Measurements from ENCODE around the gene TTBK1.

The TTBK1 gene

GRCh38 chr6:43250992-43251373 is 7.7 kb downstream of the TTBK1 start:
- Histone ChIP-seq H3K14ac (ENCODE audit: low read length) (no peak overlapping the region), H3K79me1 (ENCODE audit: low read length) (no peaks in the 10 kb centered on the region), H3K4ac (ENCODE audit: low read depth, low read length) (no peak overlapping the region), H3K23ac (ENCODE audit: low read length) (no peak overlapping the region), H3K36me3 (ENCODE audit: control insufficient read depth in 1 of 2, insufficient read depth in 2 of 2, low read length in 2 of 2) (no peaks in the 10 kb centered on the region), H3K9ac (ENCODE audit: low read length) (no peak overlapping the region), H3K9me3 (ENCODE audit: insufficient read depth, low read depth, low read length) (no peaks in the 10 kb centered on the region), H3K79me2 (ENCODE audit: control insufficient read depth, insufficient read depth, low read length, poor library complexity) (no peaks in the 10 kb centered on the region), H2BK12ac (ENCODE audit: low read length) (no peak overlapping the region), H3K4me1 (ENCODE audit: control insufficient read depth in 1 of 2, insufficient read depth in 2 of 2, low read length in 2 of 2) (peaks cover 10% of the 10 kb centered on the region in 2 experiments), H2AFZ (ENCODE audit: insufficient read depth, low read length, poor library complexity) (no peak overlapping the region), H2BK120ac (ENCODE audit: insufficient read depth, low read length, poor library complexity) (no peak overlapping the region), H3K27me3 (ENCODE audit: insufficient read depth, low read length) (peaks cover 6% of the 10 kb centered on the region), H2BK5ac (ENCODE audit: low read depth, low read length, poor library complexity) (no peak overlapping the region), H4K91ac (ENCODE audit: low read depth, low read length) (no peak overlapping the region), H3K18ac (ENCODE audit: low read length) (no peak overlapping the region), H4K12ac (ENCODE audit: low read depth, low read length) (no peak overlapping the region), H3K27ac (ENCODE audit: low read depth, low read length) (no peak overlapping the region), H3K4me2 (ENCODE audit: low read length) (no peak overlapping the region), H4K8ac (ENCODE audit: low read depth, low read length) (no peak overlapping the region), H3K4me3 (ENCODE audit: low read depth, low read length) (no peak overlapping the region), H2AK5ac (ENCODE audit: low read length) (no peak overlapping the region)
- WGBS (ENCODE audit: extremely low coverage, insufficient coverage, insufficient read length): no CpG with 5 or more reads among the region's 8 CpGs
- DNase-seq: peak in 1 of 2 donors; percentile 14

DNA sequence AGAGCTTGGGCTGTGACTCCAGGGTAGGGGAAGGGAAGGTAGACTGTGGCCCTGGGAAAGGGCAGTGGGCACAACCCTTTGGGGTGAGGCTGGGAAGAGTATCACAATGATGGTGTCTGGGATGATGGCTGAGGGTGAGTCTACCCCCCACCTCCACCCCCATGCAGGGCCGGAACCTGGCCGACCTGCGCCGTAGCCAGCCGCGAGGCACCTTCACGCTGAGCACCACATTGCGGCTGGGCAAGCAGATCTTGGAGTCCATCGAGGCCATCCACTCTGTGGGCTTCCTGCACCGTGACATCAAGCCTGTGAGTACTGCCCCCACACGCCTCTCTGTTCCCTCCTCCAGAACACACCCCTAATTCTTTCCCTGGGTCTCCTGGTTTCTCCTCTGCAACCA is 10.1 kb downstream of the TTBK1 start:
- no peak overlapping the region for H4K91ac ChIP-seq (ENCODE audit: low read depth, low read length)
- no peaks in the 10 kb centered on the region for H3K36me3 ChIP-seq (ENCODE audit: control insufficient read depth in 1 of 2, insufficient read depth in 2 of 2, low read length in 2 of 2)
- no peaks in the 10 kb centered on the region for H3K4me1 ChIP-seq (ENCODE audit: control insufficient read depth in 1 of 2, insufficient read depth in 2 of 2, low read length in 2 of 2)
- H4K8ac ChIP-seq (ENCODE audit: low read depth, low read length): no peak overlapping the region
- DNase-seq: no peak
- H4K12ac ChIP-seq (ENCODE audit: low read depth, low read length): no peak overlapping the region
- no peak overlapping the region for H3K4ac ChIP-seq (ENCODE audit: low read depth, low read length)
- H2BK5ac ChIP-seq (ENCODE audit: low read depth, low read length, poor library complexity): no peak overlapping the region
- H3K9ac ChIP-seq (ENCODE audit: low read length): no peak overlapping the region
- H3K27ac ChIP-seq (ENCODE audit: low read depth, low read length): no peak overlapping the region
- H3K79me2 ChIP-seq (ENCODE audit: control insufficient read depth, insufficient read depth, low read length, poor library complexity): no peaks in the 10 kb centered on the region
- H3K79me1 ChIP-seq (ENCODE audit: low read length): no peaks in the 10 kb centered on the region
- H2AFZ ChIP-seq (ENCODE audit: insufficient read depth, low read length, poor library complexity): no peak overlapping the region
- no peak overlapping the region for H3K4me3 ChIP-seq (ENCODE audit: low read depth, low read length)
- WGBS (ENCODE audit: extremely low coverage, insufficient coverage, insufficient read length): no CpG with 5 or more reads among the region's 11 CpGs
- no peak overlapping the region for H3K23ac ChIP-seq (ENCODE audit: low read length)
- H3K27me3 ChIP-seq (ENCODE audit: insufficient read depth, low read length): no peaks in the 10 kb centered on the region
- H2AK5ac ChIP-seq (ENCODE audit: low read length): no peak overlapping the region
- no peak overlapping the region for H3K18ac ChIP-seq (ENCODE audit: low read length)
- H3K14ac ChIP-seq (ENCODE audit: low read length): no peak overlapping the region
- no peak overlapping the region for H2BK120ac ChIP-seq (ENCODE audit: insufficient read depth, low read length, poor library complexity)
- no peak overlapping the region for H2BK12ac ChIP-seq (ENCODE audit: low read length)
- no peak overlapping the region for H3K4me2 ChIP-seq (ENCODE audit: low read length)
- no peaks in the 10 kb centered on the region for H3K9me3 ChIP-seq (ENCODE audit: insufficient read depth, low read depth, low read length)

GRCh38 chr6:43254138-43254817 is 11.0 kb downstream of the TTBK1 start:
- Histone ChIP-seq H2BK12ac (ENCODE audit: low read length) (no peak overlapping the region), H3K79me2 (ENCODE audit: control insufficient read depth, insufficient read depth, low read length, poor library complexity) (no peaks in the 10 kb centered on the region), H4K8ac (ENCODE audit: low read depth, low read length) (no peak overlapping the region), H4K12ac (ENCODE audit: low read depth, low read length) (no peak overlapping the region), H3K14ac (ENCODE audit: low read length) (no peak overlapping the region), H3K27ac (ENCODE audit: low read depth, low read length) (no peak overlapping the region), H4K91ac (ENCODE audit: low read depth, low read length) (no peak overlapping the region), H3K18ac (ENCODE audit: low read length) (no peak overlapping the region), H3K27me3 (ENCODE audit: insufficient read depth, low read length) (no peaks in the 10 kb centered on the region), H3K9me3 (ENCODE audit: insufficient read depth, low read depth, low read length) (no peaks in the 10 kb centered on the region), H2BK120ac (ENCODE audit: insufficient read depth, low read length, poor library complexity) (no peak overlapping the region), H3K36me3 (ENCODE audit: control insufficient read depth in 1 of 2, insufficient read depth in 2 of 2, low read length in 2 of 2) (no peaks in the 10 kb centered on the region), H2AK5ac (ENCODE audit: low read length) (no peak overlapping the region), H3K23ac (ENCODE audit: low read length) (no peak overlapping the region), H3K4me1 (ENCODE audit: control insufficient read depth in 1 of 2, insufficient read depth in 2 of 2, low read length in 2 of 2) (no peaks in the 10 kb centered on the region), H3K9ac (ENCODE audit: low read length) (no peak overlapping the region), H2BK5ac (ENCODE audit: low read depth, low read length, poor library complexity) (no peak overlapping the region), H2AFZ (ENCODE audit: insufficient read depth, low read length, poor library complexity) (no peak overlapping the region), H3K79me1 (ENCODE audit: low read length) (no peaks in the 10 kb centered on the region), H3K4me2 (ENCODE audit: low read length) (no peak overlapping the region), H3K4me3 (ENCODE audit: low read depth, low read length) (no peak overlapping the region), H3K4ac (ENCODE audit: low read depth, low read length) (no peak overlapping the region)
- no CpG with 5 or more reads among the region's 15 CpGs for WGBS (ENCODE audit: extremely low coverage, insufficient coverage, insufficient read length)
- DNase-seq: no peak

GRCh38 chr6:43254846-43255245 is 11.6 kb downstream of the TTBK1 start:
- WGBS (ENCODE audit: extremely low coverage, insufficient coverage, insufficient read length): no CpG with 5 or more reads among the region's 11 CpGs
- Histone ChIP-seq H3K27ac (ENCODE audit: low read depth, low read length) (no peak overlapping the region), H3K4me1 (ENCODE audit: control insufficient read depth in 1 of 2, insufficient read depth in 2 of 2, low read length in 2 of 2) (no peaks in the 10 kb centered on the region), H2BK120ac (ENCODE audit: insufficient read depth, low read length, poor library complexity) (no peak overlapping the region), H4K91ac (ENCODE audit: low read depth, low read length) (no peak overlapping the region), H3K27me3 (ENCODE audit: insufficient read depth, low read length) (no peaks in the 10 kb centered on the region), H2BK5ac (ENCODE audit: low read depth, low read length, poor library complexity) (no peak overlapping the region), H3K4ac (ENCODE audit: low read depth, low read length) (no peak overlapping the region), H3K9ac (ENCODE audit: low read length) (no peak overlapping the region), H3K36me3 (ENCODE audit: control insufficient read depth in 1 of 2, insufficient read depth in 2 of 2, low read length in 2 of 2) (no peaks in the 10 kb centered on the region), H4K8ac (ENCODE audit: low read depth, low read length) (no peak overlapping the region), H4K12ac (ENCODE audit: low read depth, low read length) (no peak overlapping the region), H3K18ac (ENCODE audit: low read length) (no peak overlapping the region), H3K79me1 (ENCODE audit: low read length) (no peaks in the 10 kb centered on the region), H3K4me2 (ENCODE audit: low read length) (no peak overlapping the region), H2AFZ (ENCODE audit: insufficient read depth, low read length, poor library complexity) (no peak overlapping the region), H2BK12ac (ENCODE audit: low read length) (no peak overlapping the region), H3K79me2 (ENCODE audit: control insufficient read depth, insufficient read depth, low read length, poor library complexity) (no peaks in the 10 kb centered on the region), H3K4me3 (ENCODE audit: low read depth, low read length) (no peak overlapping the region), H3K14ac (ENCODE audit: low read length) (no peak overlapping the region), H2AK5ac (ENCODE audit: low read length) (no peak overlapping the region), H3K9me3 (ENCODE audit: insufficient read depth, low read depth, low read length) (no peaks in the 10 kb centered on the region), H3K23ac (ENCODE audit: low read length) (no peak overlapping the region)
- no peak for DNase-seq

Data from trophoblast cell (in vitro differentiated cells and primary cell).